Measurements from ENCODE around the gene PTGR3. TPM values are rescaled to one million over a fixed set of nuclear protein-coding genes. Genes with fewer than 3 reads are reported as not detected.
A peak's percentile ranks its signal among the peaks of the same experiment; 100 is the strongest.

Gene PTGR3
- total RNA-seq, 1 donor from 2014 or later, result 6.6 TPM

GRCh38 chr18:75204732-75205513 is 4.0 kb downstream of the PTGR3 start:
- no peaks in the 10 kb centered on the region for H3K36me3 ChIP-seq (ENCODE audit: control insufficient read depth, insufficient read depth, low read length)
- no peak for TF ChIP-seq CTCF (IDR thresholded peaks at IDR 0.05; ENCODE audit: insufficient read depth, low read length, poor library complexity, severe bottlenecking)
- no peak for DNase-seq (ENCODE audit: low read depth)
- H3K27me3 ChIP-seq (ENCODE audit: control insufficient read depth, insufficient read depth, low read length), result peaks cover 24% of the 10 kb centered on the region
- H3K4me3 ChIP-seq (ENCODE audit: low read depth, low read length), result peak overlapping the region; percentile 32

DNA sequence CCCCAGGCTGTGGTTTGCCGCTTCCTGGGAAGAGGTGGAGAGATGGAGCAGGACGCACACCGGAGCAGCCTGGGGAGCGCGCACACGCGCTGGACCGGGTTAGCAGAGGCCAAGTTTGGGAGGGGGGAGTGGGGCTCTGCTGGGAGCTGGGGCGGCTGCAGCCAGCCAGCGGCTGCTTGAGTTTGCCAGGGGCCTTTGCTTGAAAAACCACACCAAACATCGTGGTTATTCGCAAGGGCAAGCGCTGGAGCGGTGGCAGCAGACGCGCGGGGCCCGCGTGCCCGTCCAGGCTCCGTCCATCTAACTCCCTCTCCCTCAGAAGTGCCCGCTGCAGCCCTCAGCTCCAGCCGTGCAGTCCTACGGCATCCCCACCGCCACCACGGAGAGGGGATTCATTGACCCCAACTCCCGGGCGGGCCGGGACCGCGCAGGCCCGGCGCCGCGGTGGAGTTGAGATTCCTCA is 4.6 kb downstream of the PTGR3 start:
- Histone ChIP-seq H3K36me3 (ENCODE audit: control insufficient read depth, insufficient read depth, low read length) (no peaks in the 10 kb centered on the region), H3K27me3 (ENCODE audit: control insufficient read depth, insufficient read depth, low read length) (peaks cover 24% of the 10 kb centered on the region), H3K4me3 (ENCODE audit: low read depth, low read length) (peak overlapping the region; percentile 32)
- no peak for TF ChIP-seq CTCF (IDR thresholded peaks at IDR 0.05; ENCODE audit: insufficient read depth, low read length, poor library complexity, severe bottlenecking)
- no peak for DNase-seq (ENCODE audit: low read depth)

DNA sequence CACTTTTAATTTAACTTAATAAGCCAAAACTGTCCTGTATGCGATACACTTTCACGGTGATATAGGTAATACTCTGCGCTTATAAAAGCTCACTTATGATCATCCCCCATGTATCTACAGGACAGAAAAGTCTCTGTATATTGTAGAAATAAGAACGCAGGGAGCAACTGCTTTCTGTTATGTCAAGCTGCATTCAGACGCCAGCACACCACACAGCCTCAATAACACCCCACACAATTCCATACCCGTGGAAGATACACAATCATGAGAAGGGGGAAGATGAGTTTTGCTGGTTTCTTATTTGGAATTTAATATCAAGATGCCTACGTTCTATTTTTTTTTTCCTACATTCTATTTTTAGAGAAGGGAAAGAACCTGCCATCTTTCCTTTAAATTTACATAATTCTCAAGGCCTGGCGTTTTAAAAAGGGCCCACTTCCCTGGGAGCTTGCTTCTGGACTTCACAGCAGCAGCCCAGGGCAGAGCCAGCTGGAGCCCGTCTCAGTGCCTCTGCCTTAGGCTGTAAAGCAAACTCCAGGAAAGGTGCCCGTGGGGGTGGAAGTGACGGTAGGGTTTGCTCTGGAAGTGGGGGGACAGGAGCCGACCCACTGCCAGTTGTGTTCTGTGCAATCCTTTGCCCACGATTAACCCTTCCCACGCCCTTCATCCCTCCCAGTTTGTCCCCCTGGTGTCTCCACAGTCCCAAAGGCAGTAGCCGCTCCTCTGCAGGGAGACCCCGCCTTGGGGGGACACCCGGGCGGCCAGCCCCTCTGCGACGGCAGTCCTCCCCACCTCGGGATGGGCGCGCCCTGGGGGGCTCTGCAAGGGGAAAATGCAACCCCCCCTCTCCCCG is 5.3 kb downstream of the PTGR3 start:
- no peak for DNase-seq (ENCODE audit: low read depth)
- TF ChIP-seq CTCF (IDR thresholded peaks at IDR 0.05; ENCODE audit: insufficient read depth, low read length, poor library complexity, severe bottlenecking), result no peak
- H3K4me3 ChIP-seq (ENCODE audit: low read depth, low read length), result no peak overlapping the region

GRCh38 chr18:75202696-75203365 is 6.1 kb downstream of the PTGR3 start:
- Histone ChIP-seq H3K36me3 (ENCODE audit: control insufficient read depth, insufficient read depth, low read length) (no peaks in the 10 kb centered on the region), H3K27me3 (ENCODE audit: control insufficient read depth, insufficient read depth, low read length) (peaks cover 24% of the 10 kb centered on the region), H3K4me3 (ENCODE audit: low read depth, low read length) (no peak overlapping the region)
- TF ChIP-seq CTCF (IDR thresholded peaks at IDR 0.05; ENCODE audit: insufficient read depth, low read length, poor library complexity, severe bottlenecking), result no peak
- no peak for DNase-seq (ENCODE audit: low read depth)

More for the DNA sequence above, 5.3 kb downstream of the PTGR3 start:
- Histone ChIP-seq H3K36me3 (ENCODE audit: control insufficient read depth, insufficient read depth, low read length) (no peaks in the 10 kb centered on the region), H3K27me3 (ENCODE audit: control insufficient read depth, insufficient read depth, low read length) (peaks cover 24% of the 10 kb centered on the region)

GRCh38 chr18:75201282-75202270 is 7.4 kb downstream of the PTGR3 start:
- Histone ChIP-seq H3K36me3 (ENCODE audit: control insufficient read depth, insufficient read depth, low read length) (no peaks in the 10 kb centered on the region), H3K27me3 (ENCODE audit: control insufficient read depth, insufficient read depth, low read length) (peaks cover 24% of the 10 kb centered on the region), H3K4me3 (ENCODE audit: low read depth, low read length) (no peak overlapping the region)
- DNase-seq (ENCODE audit: low read depth), result no peak
- no peak for TF ChIP-seq CTCF (IDR thresholded peaks at IDR 0.05; ENCODE audit: insufficient read depth, low read length, poor library complexity, severe bottlenecking)
